Neural cell (in vitro differentiated cells): Measurements from ENCODE around the gene LAP3. TPM values are rescaled to one million over a fixed set of nuclear protein-coding genes. Genes with fewer than 3 reads are reported as not detected.

ENCODE experiments used
- H2AFZ ChIP-seq: fragments of 200-600, 300-800 bp; sonication (generic), shearing (Covaris generic); 2 replicates; pipeline ENCODE4 v1.6.0; 2014; ENCODE audit warnings: low read depth, mild to moderate bottlenecking, antibody characterized with exemption, low read length, moderate library complexity
- H3F3A ChIP-seq: fragments of 200-600 bp; shearing (Covaris generic); 2 replicates; pipeline ENCODE4 v1.6.1; 2016; ENCODE audit warnings: mild to moderate bottlenecking, moderate library complexity, mixed read lengths, antibody characterized with exemption, low read length; ENCODE audit not compliant: insufficient read depth, poor library complexity, severe bottlenecking
- H3K27ac ChIP-seq: fragments of 200-600, 300-800 bp; sonication (generic), shearing (Covaris generic); 2 replicates; pipeline ENCODE4 v1.5.1; 2014; ENCODE audit warnings: mild to moderate bottlenecking, low read length, moderate library complexity
- H3K27me3 ChIP-seq: fragments of 300-800, 200-600 bp; sonication (generic), shearing (Covaris generic); 2 replicates; pipeline ENCODE4 v1.6.0; 2014; ENCODE audit warnings: mild to moderate bottlenecking, low read depth, low read length, moderate library complexity; ENCODE audit not compliant: insufficient read depth
- H3K36me3 ChIP-seq: fragments of 300-800, 200-600 bp; sonication (generic), shearing (Covaris generic); 2 replicates; pipeline ENCODE4 v1.5.1; 2014; ENCODE audit warnings: mild to moderate bottlenecking, antibody characterized with exemption, low read length, moderate library complexity; ENCODE audit not compliant: insufficient read depth
- H3K4me2 ChIP-seq: fragments of 300-800, 200-600 bp; sonication (generic), shearing (Covaris generic); 2 replicates; pipeline ENCODE4 v1.6.0; 2014; ENCODE audit warnings: mild to moderate bottlenecking, low read length
- H3K4me3 ChIP-seq: fragments of 300-800, 200-600 bp; sonication (generic), shearing (Covaris generic); 2 replicates; pipeline ENCODE4 v1.5.1; 2014; ENCODE audit warnings: mild to moderate bottlenecking, low read length, moderate library complexity
- H3K79me2 ChIP-seq: fragments of 200-600 bp; shearing (Covaris generic); replicated peaks from 2 replicates; pipeline ENCODE4 v1.6.0; 2014; ENCODE audit warnings: mild to moderate bottlenecking, low read length, moderate library complexity; ENCODE audit not compliant: insufficient read depth
- H3K9ac ChIP-seq: fragments of 300-800, 200-600 bp; sonication (generic), shearing (Covaris generic); 2 replicates; pipeline ENCODE4 v1.6.1; 2016; ENCODE audit warnings: mild to moderate bottlenecking, low read length, mixed read lengths
- H3K9me2 ChIP-seq: fragments of 200-600 bp; shearing (Covaris generic); 2 replicates; pipeline ENCODE4 v1.6.1; 2016; ENCODE audit warnings: mild to moderate bottlenecking, low read length, mixed read lengths; ENCODE audit not compliant: insufficient read depth
- H3K9me3 ChIP-seq: fragments of 200-600, 300-800 bp; sonication (generic), shearing (Covaris generic); 2 replicates; pipeline ENCODE4 v1.6.1; 2016; ENCODE audit warnings: mild to moderate bottlenecking, mixed run types, low read length, moderate library complexity, mixed read lengths
- H4K20me1 ChIP-seq: fragments of 200-600 bp; shearing (Covaris generic); 2 replicates; pipeline ENCODE4 v1.6.1; 2016; ENCODE audit warnings: mild to moderate bottlenecking, mixed run types; ENCODE audit not compliant: insufficient read depth
- CTCF ChIP-seq: fragments of 450-650 bp; IDR thresholded peaks from 2 replicates; pipeline ENCODE4 v1.5.1; 2014; ENCODE audit warnings: antibody characterized with exemption, mild to moderate bottlenecking, moderate library complexity; ENCODE audit not compliant: poor library complexity, severe bottlenecking
- EP300 ChIP-seq: fragments of 450-650 bp; conservative IDR thresholded peaks from 2 replicates; pipeline ENCODE4 v1.6.1; 2014; ENCODE audit warnings: antibody characterized with exemption, mild to moderate bottlenecking, moderate library complexity; ENCODE audit not compliant: poor library complexity, severe bottlenecking
- EZH2 ChIP-seq: fragments of 200-600, 300-800 bp; shearing (Covaris generic), sonication (generic); IDR thresholded peaks from 2 replicates; pipeline ENCODE4 v1.6.1; 2014; ENCODE audit warnings: antibody characterized with exemption, low read length, borderline replicate concordance, mild to moderate bottlenecking; ENCODE audit not compliant: insufficient read depth, poor library complexity, severe bottlenecking
- MXI1 ChIP-seq: fragments of 450-650 bp; conservative IDR thresholded peaks from 2 replicates; pipeline ENCODE4 v1.6.1; 2014; ENCODE audit warnings: antibody characterized with exemption, mild to moderate bottlenecking; ENCODE audit not compliant: poor library complexity, severe bottlenecking
- POLR2AphosphoS5 ChIP-seq: IDR thresholded peaks from 2 replicates; pipeline ENCODE4 v1.6.1; 2012
- RAD21 ChIP-seq: fragments of 450-650 bp; conservative IDR thresholded peaks from 2 replicates; pipeline ENCODE4 v1.6.1; 2014; ENCODE audit warnings: antibody characterized with exemption, mild to moderate bottlenecking, moderate library complexity
- REST ChIP-seq: IDR thresholded peaks from 2 replicates; pipeline ENCODE4 v1.6.1; 2012; ENCODE audit warnings: borderline replicate concordance
- SMC3 ChIP-seq: fragments of 450-650 bp; conservative IDR thresholded peaks from 2 replicates; pipeline ENCODE4 v1.6.1; 2014; ENCODE audit warnings: antibody characterized with exemption, mild to moderate bottlenecking, moderate library complexity; ENCODE audit not compliant: poor library complexity
- TAF1 ChIP-seq: IDR thresholded peaks from 2 replicates; pipeline ENCODE4 v1.6.1; 2012; ENCODE audit warnings: low read depth
- polyA plus RNA-seq: library from polyadenylated mRNA; depleted of rRNA; stranded (reverse); fragments of >200 nt; gene quantifications from 2 replicates; pipeline ENCODE4 v1.2.3, GENCODE V29; 2014

The LAP3 gene
- polyA plus RNA-seq, 1 donor from 2014 or later, result 36.9 TPM

GRCh38 chr4:17580969-17581368 is 4.0 kb downstream of the LAP3 start:
- TF ChIP-seq RAD21 (no peak), REST (no peak)
- H3K27me3 ChIP-seq, result no peaks in the 10 kb centered on the region
- H3K9ac ChIP-seq, result no peak overlapping the region
- no peaks in the 10 kb centered on the region for H3K79me2 ChIP-seq
- no peak overlapping the region for H3K4me3 ChIP-seq
- H3F3A ChIP-seq, result peaks cover 5% of the 10 kb centered on the region
- H2AFZ ChIP-seq, result no peak overlapping the region
- no peak overlapping the region for H3K27ac ChIP-seq
- no peaks in the 10 kb centered on the region for H3K36me3 ChIP-seq
- no peaks in the 10 kb centered on the region for H3K9me3 ChIP-seq
- H3K9me2 ChIP-seq, result no peaks in the 10 kb centered on the region
- no peak overlapping the region for H3K4me2 ChIP-seq
- H4K20me1 ChIP-seq, result no peaks in the 10 kb centered on the region

GRCh38 chr4:17583276-17583675 is 6.3 kb downstream of the LAP3 start:
- Histone ChIP-seq H2AFZ (no peak overlapping the region), H3F3A (peaks cover 2% of the 10 kb centered on the region), H3K36me3 (no peaks in the 10 kb centered on the region), H3K27me3 (no peaks in the 10 kb centered on the region), H4K20me1 (no peaks in the 10 kb centered on the region), H3K4me3 (no peak overlapping the region), H3K79me2 (no peaks in the 10 kb centered on the region), H3K9me2 (no peaks in the 10 kb centered on the region), H3K4me2 (no peak overlapping the region), H3K9ac (no peak overlapping the region), H3K9me3 (no peaks in the 10 kb centered on the region), H3K27ac (no peak overlapping the region)
- TF ChIP-seq TAF1, result no peak
- no peak for TF ChIP-seq CTCF
- no peak for TF ChIP-seq POLR2AphosphoS5
- TF ChIP-seq REST, result no peak
- no peak for TF ChIP-seq EZH2
- TF ChIP-seq EP300, result no peak
- TF ChIP-seq SMC3, result no peak
- no peak for TF ChIP-seq RAD21
- no peak for TF ChIP-seq MXI1
